GM18520 (cell line): ENCODE results near the gene EZR.
"Not testable (repeated sequence)": the region's sequence is repeated elsewhere in the genome, so short reads cannot be mapped to it uniquely, and the experiment has no call there.

ENCODE experiments used
- ATAC-seq: cut with Tn5 transposase; IDR thresholded peaks from one replicate; pipeline ENCODE4 v1.9.1; 2021; ENCODE audit not compliant: unreplicated experiment

Gene EZR

GRCh38 chr6:158843751-158844683 lies 24.8 kb upstream of the EZR start:
- ATAC-seq, result no peak

- no peak for ATAC-seq
These were observed 22.2 kb upstream of the EZR start for GRCh38 chr6:158841358-158841757.

- ATAC-seq, result no peak
These were observed 21.3 kb upstream of the EZR start for GRCh38 chr6:158840465-158840864.

- ATAC-seq, result no peak
These were observed 20.6 kb upstream of the EZR start for GRCh38 chr6:158839796-158840195.

GRCh38 chr6:158838790-158839189 lies 19.6 kb upstream of the EZR start:
- not testable (repeated sequence) for ATAC-seq

- no peak for ATAC-seq
These were observed 18.8 kb upstream of the EZR start for GRCh38 chr6:158837684-158838625.

GRCh38 chr6:158836625-158837311 lies 17.6 kb upstream of the EZR start:
- ATAC-seq, result no peak

GRCh38 chr6:158835616-158836221 lies 16.6 kb upstream of the EZR start:
- ATAC-seq, result no peak

- no peak for ATAC-seq
These were observed 15.7 kb upstream of the EZR start for GRCh38 chr6:158834675-158835385.

- ATAC-seq, result not testable (repeated sequence)
These were observed 13.6 kb upstream of the EZR start for GRCh38 chr6:158832807-158833206.

- ATAC-seq, result no peak
These were observed 12.9 kb upstream of the EZR start for GRCh38 chr6:158832026-158832425.

- no peak for ATAC-seq
These were observed 12.4 kb upstream of the EZR start for GRCh38 chr6:158831571-158831970.

- no peak for ATAC-seq
These were observed 11.6 kb upstream of the EZR start for GRCh38 chr6:158830736-158831135.

- ATAC-seq, result no peak
These were observed 9.6 kb upstream of the EZR start for GRCh38 chr6:158828807-158829206.

- ATAC-seq, result peak; percentile 55
These were observed 7.8 kb upstream of the EZR start for GRCh38 chr6:158826819-158827501.

GRCh38 chr6:158825951-158826306 lies 6.8 kb upstream of the EZR start:
- ATAC-seq, result no peak

- no peak for ATAC-seq
These were observed 6.1 kb upstream of the EZR start for GRCh38 chr6:158825038-158825950.

- ATAC-seq, result not testable (repeated sequence)
These were observed 4.4 kb upstream of the EZR start for GRCh38 chr6:158823616-158824015.
